ENCODE measurements around the gene TMSB4Y. TPM values are rescaled to one million over a fixed set of nuclear protein-coding genes. Genes with fewer than 3 reads are reported as not detected.

Gene TMSB4Y
- total RNA-seq, 2 experiments from 2014 or later = 0.65 to 0.67 TPM

Other genes starting within 250 kb of the TMSB4Y start
- 10 to 100 TPM; 16.0 to 18.3 TPM for gene UTY, start 223.9 kb upstream of the TMSB4Y start, total RNA-seq